Right lobe of liver (tissue), 4 donors: ENCODE data around the gene TFG.

ENCODE experiments used
- CTCF ChIP-seq, 4 donors: fragments of 200-600 bp in 3 of 4; fragments of 450-650 bp in 1 of 4; IDR thresholded peaks; one replicate each; pipeline versions ENCODE4 v1.5.1 to v1.8.0; 2016 to 2022; ENCODE audit warnings: antibody characterized with exemption in 4 of 4, mild to moderate bottlenecking in 2 of 4
- POLR2A ChIP-seq: fragments of 450-650 bp; IDR thresholded peaks from one replicate; pipeline ENCODE4 v1.6.1; 2017; ENCODE audit warnings: antibody characterized with exemption, mild to moderate bottlenecking
- donor health status: DM: no; HTN: no; CAD: no.
- donor health status: DM: no; HTN: no; CAD: no.
- donor health status: DM: no; HTN: yes; CAD: no.

GRCh38 chr3:100759950-100760349, 50.7 kb downstream of the TFG start:
- TF ChIP-seq CTCF (IDR thresholded peaks at IDR 0.05): no peak
- no peak for TF ChIP-seq POLR2A
